ENCODE measurements around the gene OTOR.

The OTOR gene

GRCh38 chr20:16778159-16778558 lies 30.0 kb downstream of the OTOR start:
- no CpG with 5 or more reads among the region's 1 CpG for WGBS
- Histone ChIP-seq H3K9me3 (ENCODE audit: insufficient read depth, low read depth, low read length) (peaks cover 3% of the 10 kb centered on the region; the same call in 1 of the 2 replicates), H3K9ac (ENCODE audit: low read depth, low read length) (no peak overlapping the region), H3K36me3 (ENCODE audit: insufficient read depth, low read length) (no peaks in the 10 kb centered on the region), H3K4me1 (ENCODE audit: insufficient read depth, low read length) (no peaks in the 10 kb centered on the region), H3K27ac (ENCODE audit: low read depth, low read length) (no peak overlapping the region), H3K27me3 (ENCODE audit: insufficient read depth, low read length) (no peaks in the 10 kb centered on the region), H3K4me3 (ENCODE audit: low read length) (no peak overlapping the region)

DNA sequence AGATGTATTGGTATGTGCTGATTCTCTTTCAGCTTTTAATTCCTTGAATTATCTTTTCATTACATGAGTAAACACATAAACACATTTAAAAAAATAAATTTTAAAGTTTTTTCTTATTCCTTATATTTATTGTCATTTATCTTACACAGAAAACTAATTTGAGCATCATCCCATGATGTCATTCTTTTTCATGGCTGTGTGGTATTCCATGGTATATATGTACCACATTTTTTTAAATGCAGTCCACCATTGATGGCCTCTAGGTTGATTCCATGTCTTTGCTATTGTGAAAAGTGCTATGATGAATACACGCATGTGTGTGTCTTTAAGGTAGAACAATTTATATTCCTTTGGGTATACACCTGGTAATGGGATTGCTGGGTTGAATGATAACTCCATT lies 33.3 kb downstream of the OTOR start:
- H3K4me3 ChIP-seq (ENCODE audit: low read length): no peak overlapping the region
- H3K4me1 ChIP-seq (ENCODE audit: insufficient read depth, low read length): peaks cover 14% of the 10 kb centered on the region
- H3K36me3 ChIP-seq (ENCODE audit: insufficient read depth, low read length): no peaks in the 10 kb centered on the region
- no peaks in the 10 kb centered on the region for H3K27me3 ChIP-seq (ENCODE audit: insufficient read depth, low read length)
- WGBS: 88% methylated on average over 1 of the region's 1 CpG
- no peak overlapping the region for H3K9ac ChIP-seq (ENCODE audit: low read depth, low read length)
- peaks cover 3% of the 10 kb centered on the region; the same call in 1 of the 2 replicates for H3K9me3 ChIP-seq (ENCODE audit: insufficient read depth, low read depth, low read length)
- no peak overlapping the region for H3K27ac ChIP-seq (ENCODE audit: low read depth, low read length)

GRCh38 chr20:16785226-16785625 lies 37.1 kb downstream of the OTOR start:
- Histone ChIP-seq H3K27me3 (ENCODE audit: insufficient read depth, low read length) (no peaks in the 10 kb centered on the region), H3K4me3 (ENCODE audit: low read length) (no peak overlapping the region), H3K9me3 (ENCODE audit: insufficient read depth, low read depth, low read length) (peaks cover 3% of the 10 kb centered on the region; the same call in 1 of the 2 replicates), H3K27ac (ENCODE audit: low read depth, low read length) (no peak overlapping the region), H3K36me3 (ENCODE audit: insufficient read depth, low read length) (no peaks in the 10 kb centered on the region), H3K9ac (ENCODE audit: low read depth, low read length) (peak overlapping the region; percentile 24; the same call in 1 of the 2 replicates), H3K4me1 (ENCODE audit: insufficient read depth, low read length) (peaks cover 14% of the 10 kb centered on the region)
- 83% methylated on average over 1 of the region's 1 CpG for WGBS

Data from HUES64 (cell line).